ENCODE data around the gene TTLL5.

The TTLL5 gene

DNA sequence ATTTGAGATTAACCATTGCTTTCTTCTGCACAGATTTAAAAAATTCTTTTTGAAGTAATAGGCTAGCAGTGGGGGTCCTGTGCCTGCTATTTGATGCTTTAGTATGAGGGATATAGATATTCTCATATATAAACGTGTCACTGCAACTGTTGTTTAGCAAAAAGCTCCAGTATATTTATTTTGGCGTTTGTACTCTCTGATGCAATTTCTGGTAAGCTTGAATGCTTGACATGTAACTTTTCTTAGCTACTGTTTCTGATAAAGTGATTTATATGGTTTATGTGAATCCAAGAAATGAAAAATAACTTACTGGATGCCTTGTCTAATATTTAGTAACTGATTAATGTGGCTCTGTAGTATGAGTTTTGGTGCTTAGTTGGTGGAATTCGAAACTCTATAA is 77.1 kb downstream of the TTLL5 start:
- no peak for DNase-seq

DNA sequence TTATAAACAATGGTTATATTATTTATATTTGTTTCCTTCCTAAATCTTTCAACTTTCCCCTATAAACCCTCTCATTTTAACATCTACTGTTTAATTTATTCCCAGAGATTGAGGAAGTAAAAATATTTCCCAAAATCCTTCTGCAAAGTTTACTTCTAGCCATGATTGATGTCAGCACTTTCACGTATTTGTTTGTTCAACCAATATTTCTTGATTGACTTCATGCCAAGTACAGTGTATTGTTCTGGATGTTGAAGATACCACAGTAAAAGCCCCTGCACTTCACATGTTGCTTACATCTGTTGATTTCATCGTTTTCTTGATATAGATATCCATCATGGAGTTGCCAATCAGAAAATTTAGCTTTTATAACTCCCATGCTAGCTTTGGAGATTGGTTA is 81.8 kb downstream of the TTLL5 start:
- no peak for DNase-seq

GRCh38 chr14:75747899-75748298 is 86.9 kb downstream of the TTLL5 start:
- no peak for DNase-seq

GRCh38 chr14:75748336-75748735 is 87.3 kb downstream of the TTLL5 start:
- no peak for DNase-seq

- no peak for DNase-seq
Observed at GRCh38 chr14:75751296-75751695, 90.2 kb downstream of the TTLL5 start.

GRCh38 chr14:75752086-75752485 is 91.0 kb downstream of the TTLL5 start:
- DNase-seq = no peak

- no peak for DNase-seq
Observed at GRCh38 chr14:75752907-75753594, 92.0 kb downstream of the TTLL5 start.

GRCh38 chr14:75753696-75754095 is 92.7 kb downstream of the TTLL5 start:
- no peak for DNase-seq

DNA sequence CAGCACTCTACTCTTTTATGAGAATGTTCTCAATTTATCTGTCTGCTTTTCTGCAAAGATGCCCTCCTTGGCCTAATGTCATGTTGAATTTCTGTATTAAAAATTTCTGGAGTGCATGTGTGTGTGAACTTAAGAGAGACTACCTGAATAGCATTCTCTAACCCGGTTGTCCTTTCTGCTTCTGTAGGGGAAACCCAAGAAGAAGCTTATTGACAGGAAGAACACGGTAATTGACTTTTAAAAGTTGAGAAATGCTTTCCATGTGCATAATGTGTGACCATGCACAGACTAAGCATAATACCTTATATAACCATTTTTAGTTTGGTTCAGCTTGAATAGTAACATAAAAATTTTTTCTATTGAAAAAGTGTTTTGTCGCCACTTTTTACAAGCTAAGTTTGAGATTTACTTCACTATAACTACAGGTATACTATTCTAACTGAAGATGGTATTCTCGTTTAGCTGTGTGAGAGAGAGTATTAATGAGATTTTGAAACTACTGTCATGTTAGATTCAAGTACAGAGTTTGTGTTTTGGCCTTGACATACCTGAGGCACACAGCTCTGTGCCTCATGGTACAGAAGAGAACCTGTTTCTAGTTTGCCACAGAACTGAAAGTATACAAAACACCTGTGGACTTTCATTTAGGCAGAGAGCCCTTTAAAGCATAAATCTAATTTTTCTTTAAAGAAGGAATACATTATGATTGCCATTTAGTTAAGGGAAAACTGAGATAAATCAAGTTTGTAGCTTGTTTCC is 96.8 kb downstream of the TTLL5 start:
- DNase-seq = no peak

GRCh38 chr14:75764020-75764419 is 103.0 kb downstream of the TTLL5 start:
- DNase-seq = no peak

- no peak for DNase-seq
Observed at GRCh38 chr14:75769047-75769685, 108.1 kb downstream of the TTLL5 start.

DNA sequence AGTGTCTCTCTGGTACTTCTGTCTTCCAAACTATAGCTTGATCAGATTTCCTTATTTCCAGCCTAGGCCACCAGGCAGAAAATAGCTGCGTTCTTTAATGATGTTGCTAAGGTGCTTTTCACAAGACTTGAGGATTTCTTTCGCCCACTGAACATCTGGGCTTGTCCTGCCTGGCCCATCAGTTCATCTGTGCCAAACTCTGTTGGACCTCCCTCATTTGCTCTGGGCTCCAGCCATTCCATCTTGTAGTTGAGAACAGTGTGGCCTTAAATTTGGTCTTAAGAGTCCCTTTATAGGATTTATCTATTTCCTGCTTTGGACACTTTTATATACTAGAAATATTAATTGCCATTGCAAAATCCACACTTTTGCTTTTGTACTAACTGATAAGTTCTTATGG is 109.6 kb downstream of the TTLL5 start:
- no peak for DNase-seq

DNA sequence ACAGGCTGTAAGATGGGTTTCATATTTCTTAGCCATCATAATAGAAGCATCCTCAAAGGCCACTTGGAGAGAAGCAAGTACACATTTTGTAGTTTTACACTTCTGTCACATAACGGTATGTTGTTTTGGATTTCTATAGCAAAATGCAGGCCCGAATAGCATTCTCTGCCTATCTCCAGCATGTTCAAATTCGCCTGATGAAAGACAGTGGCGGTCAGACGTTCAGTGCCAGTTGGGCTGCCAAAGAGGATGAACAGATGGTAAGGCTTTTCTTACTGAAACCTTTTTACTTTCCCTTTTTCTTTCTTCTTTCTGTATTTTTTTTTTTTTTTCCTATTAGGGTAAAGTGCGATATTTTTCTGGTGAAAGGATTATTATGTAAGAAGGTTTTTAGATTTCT is 110.5 kb downstream of the TTLL5 start:
- no peak for DNase-seq

DNA sequence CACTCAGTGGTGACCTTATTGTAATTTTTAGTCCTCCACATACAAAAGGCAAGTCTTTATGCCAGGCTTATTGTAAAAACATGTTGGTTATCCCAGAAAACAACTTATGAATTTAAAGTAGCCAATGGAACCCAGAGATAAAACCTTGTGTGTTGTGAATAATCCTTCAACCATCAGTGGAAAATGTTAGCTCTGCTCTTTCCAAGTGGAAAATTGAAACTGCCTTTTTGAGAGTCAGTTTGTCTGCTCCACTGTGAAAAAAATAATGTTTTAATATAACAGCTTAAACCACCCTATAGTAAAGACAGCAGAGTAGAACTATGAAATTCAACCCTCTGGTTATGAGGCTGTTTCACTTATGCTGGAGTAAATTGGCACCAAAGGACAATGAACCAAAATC is 112.0 kb downstream of the TTLL5 start:
- no peak for DNase-seq

GRCh38 chr14:75781096-75781495 is 120.0 kb downstream of the TTLL5 start:
- DNase-seq = no peak

GRCh38 chr14:75783184-75783583 is 122.1 kb downstream of the TTLL5 start:
- no peak for DNase-seq

- no peak for DNase-seq
Observed at GRCh38 chr14:75783602-75784313, 122.7 kb downstream of the TTLL5 start.

DNA sequence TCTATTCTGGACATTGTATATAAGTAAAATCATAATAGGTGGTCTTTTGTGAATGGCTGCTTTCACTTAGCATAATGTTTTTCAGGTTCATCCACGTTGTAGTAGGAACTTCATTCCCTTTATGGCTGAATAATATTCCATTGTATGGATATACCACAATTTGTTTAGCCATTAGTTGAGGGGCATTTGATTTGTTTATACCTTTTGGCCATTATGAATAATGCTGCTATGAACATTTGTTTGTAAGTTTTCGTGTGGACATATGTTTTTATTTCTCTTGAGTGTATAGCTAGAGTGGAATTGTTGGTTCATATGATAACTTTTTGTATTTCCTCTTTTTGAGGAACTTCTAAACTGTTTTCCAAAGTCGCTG is 123.3 kb downstream of the TTLL5 start:
- DNase-seq = no peak

DNA sequence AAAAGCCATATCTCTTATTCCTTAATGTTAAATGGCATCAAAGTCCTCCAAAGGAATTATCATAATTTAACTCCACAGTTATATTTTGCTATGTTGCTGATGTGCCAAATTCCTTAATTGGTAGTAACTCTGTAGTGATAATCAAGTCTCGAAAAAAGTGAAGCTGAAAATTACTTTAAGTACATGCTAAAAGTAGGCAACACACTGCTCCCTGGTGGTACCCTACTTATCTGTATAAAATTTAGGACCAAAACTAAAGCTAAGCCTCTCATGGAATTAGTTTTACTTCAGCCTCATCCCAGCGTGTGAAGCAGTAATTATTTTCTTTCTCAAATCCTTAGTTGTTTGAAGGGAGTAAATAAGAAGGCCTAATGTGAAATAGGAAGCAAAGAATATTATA is 132.8 kb downstream of the TTLL5 start:
- DNase-seq = no peak

- no peak for DNase-seq
Observed at GRCh38 chr14:75794615-75795038, 133.6 kb downstream of the TTLL5 start.

GRCh38 chr14:75800792-75801191 is 139.7 kb downstream of the TTLL5 start:
- DNase-seq = no peak

DNA sequence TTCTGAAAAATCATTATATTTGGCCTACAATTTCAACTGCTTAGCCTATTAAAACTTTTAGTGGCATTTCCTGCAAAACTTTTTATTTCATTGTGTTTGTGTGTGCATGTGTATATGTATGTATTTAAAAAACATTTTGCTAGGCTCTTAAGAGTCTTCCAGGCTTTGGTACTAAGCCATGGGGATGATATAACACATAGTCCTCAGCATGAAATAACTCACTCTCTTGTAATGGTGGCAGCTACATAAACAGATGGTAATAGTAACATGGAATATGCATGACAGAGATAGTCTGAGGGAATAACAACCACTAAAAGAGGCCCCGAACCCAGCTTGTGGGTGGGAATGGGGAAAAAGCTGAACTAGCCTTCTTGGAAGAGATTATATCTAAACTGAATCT is 141.4 kb downstream of the TTLL5 start:
- no peak for DNase-seq

- no peak for DNase-seq
Observed at GRCh38 chr14:75803765-75804164, 142.7 kb downstream of the TTLL5 start.

Measured in NCI-H1092 treated with DMSO at 0.1 percent for 48 hours (cell line).